HEK293 (cell line): ENCODE results near the gene SPTBN1.

ENCODE experiments used
- CTCF ChIA-PET: fragments of 350-600 bp; formaldehyde crosslinking; extraction: SDS; loops from one replicate; lab custom pipeline; 2021; ENCODE audit warnings: antibody characterized with exemption; lab: Yijun Ruan, JAX
- POLR2A ChIA-PET: fragments of 300-600 bp; formaldehyde crosslinking; extraction: SDS; loops from one replicate; lab custom pipeline; 2020; ENCODE audit warnings: antibody characterized with exemption, inconsistent platforms; lab: Yijun Ruan, JAX
- H3K27ac ChIP-seq: fragments of 200-500 bp; sonication (Bioruptor generic); 2 replicates; pipeline ENCODE4 v1.5.1; 2014; ENCODE audit warnings: low read depth, low read length, control low read depth, inconsistent platforms; ENCODE audit errors: extremely low read depth
- H3K36me3 ChIP-seq, 2 experiments: fragments of 200-500 bp in 1 of 2; sonication (Bioruptor generic) in 1 of 2; 1 replicate in 1 of 2; 2 replicates in 1 of 2; pipeline ENCODE4 v1.5.1; 2014 to 2017; ENCODE audit warnings: inconsistent platforms in 2 of 2, low read length in 2 of 2; ENCODE audit not compliant: control insufficient read depth in 2 of 2, insufficient read depth in 1 of 2
- H3K4me1 ChIP-seq: fragments of 200-500 bp; sonication (Bioruptor generic); 2 replicates; pipeline ENCODE4 v1.5.1; 2014; ENCODE audit warnings: mild to moderate bottlenecking, low read length, inconsistent platforms; ENCODE audit not compliant: control insufficient read depth, insufficient read depth
- H3K4me3 ChIP-seq: 2 replicates; pipeline ENCODE4 v1.5.1; 2011; ENCODE audit warnings: low read depth, mild to moderate bottlenecking, control low read depth, low read length, moderate library complexity
- H3K9me3 ChIP-seq: fragments of 200-500 bp; sonication (Bioruptor generic); 2 replicates; pipeline ENCODE4 v1.5.1; 2014; ENCODE audit warnings: low read depth, low read length, inconsistent platforms; ENCODE audit not compliant: control insufficient read depth, insufficient read depth
- KLF1 ChIP-seq: fragments of 450-650 bp; formaldehyde crosslinking; IDR thresholded peaks from 2 replicates; pipeline ENCODE4 v1.5.1; 2016; ENCODE audit warnings: missing biosample characterization, missing genetic modification characterization
- KLF7 ChIP-seq: fragments of 450-650 bp; formaldehyde crosslinking; IDR thresholded peaks from 2 replicates; pipeline ENCODE4 v1.5.1; 2016; ENCODE audit warnings: missing biosample characterization, missing genetic modification characterization, borderline replicate concordance
- ZBTB21 ChIP-seq: fragments of 450-650 bp; formaldehyde crosslinking; IDR thresholded peaks from 2 replicates; pipeline ENCODE4 v1.5.1; 2017; ENCODE audit warnings: missing biosample characterization, missing genetic modification characterization
- ZNF174 ChIP-seq: fragments of 450-650 bp; formaldehyde crosslinking; IDR thresholded peaks from 2 replicates; pipeline ENCODE4 v1.5.0; 2017; ENCODE audit warnings: missing biosample characterization, mild to moderate bottlenecking, missing genetic modification characterization
- ZNF184 ChIP-seq: fragments of 450-650 bp; IDR thresholded peaks from 2 replicates; pipeline ENCODE4 v1.5.1; 2018; ENCODE audit warnings: missing biosample characterization, mild to moderate bottlenecking, missing genetic modification characterization
- ZNF211 ChIP-seq: fragments of 450-650 bp; formaldehyde crosslinking; IDR thresholded peaks from 2 replicates; pipeline ENCODE4 v1.5.1; 2016; ENCODE audit warnings: low read depth, missing biosample characterization, missing genetic modification characterization
- ZNF248 ChIP-seq: fragments of 450-650 bp; formaldehyde crosslinking; IDR thresholded peaks from 2 replicates; pipeline ENCODE4 v1.5.1; 2017; ENCODE audit warnings: missing biosample characterization, missing genetic modification characterization
- ZNF404 ChIP-seq: fragments of 450-650 bp; formaldehyde crosslinking; IDR thresholded peaks from 2 replicates; pipeline ENCODE4 v1.5.1; 2017; ENCODE audit warnings: missing biosample characterization, missing genetic modification characterization
- ZNF423 ChIP-seq: fragments of 450-650 bp; formaldehyde crosslinking; IDR thresholded peaks from 2 replicates; pipeline ENCODE4 v1.5.1; 2016; ENCODE audit warnings: missing biosample characterization, missing genetic modification characterization
- ZNF473 ChIP-seq: fragments of 450-650 bp; formaldehyde crosslinking; IDR thresholded peaks from 2 replicates; pipeline ENCODE4 v1.5.1; 2017; ENCODE audit warnings: missing biosample characterization, missing genetic modification characterization
- ZNF549 ChIP-seq: fragments of 450-650 bp; IDR thresholded peaks from 2 replicates; pipeline ENCODE4 v1.5.1; 2018; ENCODE audit warnings: missing biosample characterization, missing genetic modification characterization, mild to moderate bottlenecking, inconsistent platforms, moderate library complexity
- ZNF777 ChIP-seq: fragments of 450-650 bp; formaldehyde crosslinking; IDR thresholded peaks from 2 replicates; pipeline ENCODE4 v1.5.1; 2017; ENCODE audit warnings: missing biosample characterization, missing genetic modification characterization, borderline replicate concordance
- ZNF785 ChIP-seq: fragments of 450-650 bp; formaldehyde crosslinking; IDR thresholded peaks from 2 replicates; pipeline ENCODE4 v1.5.1; 2016; ENCODE audit warnings: missing biosample characterization, missing genetic modification characterization
- ZSCAN16 ChIP-seq: fragments of 450-650 bp; formaldehyde crosslinking; IDR thresholded peaks from 2 replicates; pipeline ENCODE4 v1.5.1; 2016; ENCODE audit warnings: missing biosample characterization, missing genetic modification characterization
- TF ChIP-seq, protein P1 (sequence below): fragments of 450-650 bp; formaldehyde crosslinking; IDR thresholded peaks from 2 replicates; pipeline ENCODE4 v1.5.1; 2016; ENCODE audit warnings: missing biosample characterization, missing genetic modification characterization
- TF ChIP-seq, protein P2 (sequence below): fragments of 450-650 bp; IDR thresholded peaks from 2 replicates; pipeline ENCODE4 v1.5.1; 2018; ENCODE audit warnings: missing biosample characterization, missing genetic modification characterization
- TF ChIP-seq, protein P3 (sequence below): fragments of 450-650 bp; formaldehyde crosslinking; IDR thresholded peaks from 2 replicates; pipeline ENCODE4 v1.5.1; 2016; ENCODE audit warnings: missing biosample characterization, missing genetic modification characterization
- TF ChIP-seq, protein P4 (sequence below): fragments of 450-650 bp; formaldehyde crosslinking; IDR thresholded peaks from 2 replicates; pipeline ENCODE4 v1.5.1; 2016; ENCODE audit warnings: missing biosample characterization, missing genetic modification characterization, borderline replicate concordance
- TF ChIP-seq, protein P5 (sequence below): fragments of 450-650 bp; formaldehyde crosslinking; IDR thresholded peaks from 2 replicates; pipeline ENCODE4 v1.5.1; 2016; ENCODE audit warnings: missing biosample characterization, missing genetic modification characterization

Gene SPTBN1

DNA sequence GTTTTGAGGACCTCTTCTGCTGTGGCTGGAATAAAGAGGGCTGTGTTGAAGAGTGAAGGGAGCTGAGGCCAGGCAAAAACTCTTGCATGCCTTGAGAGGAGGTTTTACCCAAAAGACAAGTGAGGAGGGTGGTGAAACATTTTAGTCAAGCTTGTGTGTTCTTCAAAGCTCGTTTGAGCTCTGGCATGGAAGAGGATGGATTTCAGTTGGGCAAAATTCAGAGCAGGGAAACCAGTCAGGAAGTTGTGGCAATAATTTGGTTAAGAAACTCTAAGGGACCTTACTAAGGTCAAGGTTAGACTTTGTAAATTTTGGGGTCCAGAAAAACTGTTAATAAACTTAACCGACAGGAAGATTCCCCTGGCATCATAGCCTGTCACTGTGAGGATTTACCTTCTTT, 34.7 kb downstream of the SPTBN1 start:
- TF ChIP-seq ZNF211 (tag by site-specific recombination) = no peak
- TF ChIP-seq, protein P1, sequence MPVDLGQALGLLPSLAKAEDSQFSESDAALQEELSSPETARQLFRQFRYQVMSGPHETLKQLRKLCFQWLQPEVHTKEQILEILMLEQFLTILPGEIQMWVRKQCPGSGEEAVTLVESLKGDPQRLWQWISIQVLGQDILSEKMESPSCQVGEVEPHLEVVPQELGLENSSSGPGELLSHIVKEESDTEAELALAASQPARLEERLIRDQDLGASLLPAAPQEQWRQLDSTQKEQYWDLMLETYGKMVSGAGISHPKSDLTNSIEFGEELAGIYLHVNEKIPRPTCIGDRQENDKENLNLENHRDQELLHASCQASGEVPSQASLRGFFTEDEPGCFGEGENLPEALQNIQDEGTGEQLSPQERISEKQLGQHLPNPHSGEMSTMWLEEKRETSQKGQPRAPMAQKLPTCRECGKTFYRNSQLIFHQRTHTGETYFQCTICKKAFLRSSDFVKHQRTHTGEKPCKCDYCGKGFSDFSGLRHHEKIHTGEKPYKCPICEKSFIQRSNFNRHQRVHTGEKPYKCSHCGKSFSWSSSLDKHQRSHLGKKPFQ (tag by site-specific recombination) = no peak
- TF ChIP-seq, protein P2, sequence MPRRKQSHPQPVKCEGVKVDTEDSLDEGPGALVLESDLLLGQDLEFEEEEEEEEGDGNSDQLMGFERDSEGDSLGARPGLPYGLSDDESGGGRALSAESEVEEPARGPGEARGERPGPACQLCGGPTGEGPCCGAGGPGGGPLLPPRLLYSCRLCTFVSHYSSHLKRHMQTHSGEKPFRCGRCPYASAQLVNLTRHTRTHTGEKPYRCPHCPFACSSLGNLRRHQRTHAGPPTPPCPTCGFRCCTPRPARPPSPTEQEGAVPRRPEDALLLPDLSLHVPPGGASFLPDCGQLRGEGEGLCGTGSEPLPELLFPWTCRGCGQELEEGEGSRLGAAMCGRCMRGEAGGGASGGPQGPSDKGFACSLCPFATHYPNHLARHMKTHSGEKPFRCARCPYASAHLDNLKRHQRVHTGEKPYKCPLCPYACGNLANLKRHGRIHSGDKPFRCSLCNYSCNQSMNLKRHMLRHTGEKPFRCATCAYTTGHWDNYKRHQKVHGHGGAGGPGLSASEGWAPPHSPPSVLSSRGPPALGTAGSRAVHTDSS = no peak
- TF ChIP-seq ZNF174 = no peak
- no peak for TF ChIP-seq KLF1 (tag by site-specific recombination)
- TF ChIP-seq ZNF549 = no peak
- TF ChIP-seq, protein P3, sequence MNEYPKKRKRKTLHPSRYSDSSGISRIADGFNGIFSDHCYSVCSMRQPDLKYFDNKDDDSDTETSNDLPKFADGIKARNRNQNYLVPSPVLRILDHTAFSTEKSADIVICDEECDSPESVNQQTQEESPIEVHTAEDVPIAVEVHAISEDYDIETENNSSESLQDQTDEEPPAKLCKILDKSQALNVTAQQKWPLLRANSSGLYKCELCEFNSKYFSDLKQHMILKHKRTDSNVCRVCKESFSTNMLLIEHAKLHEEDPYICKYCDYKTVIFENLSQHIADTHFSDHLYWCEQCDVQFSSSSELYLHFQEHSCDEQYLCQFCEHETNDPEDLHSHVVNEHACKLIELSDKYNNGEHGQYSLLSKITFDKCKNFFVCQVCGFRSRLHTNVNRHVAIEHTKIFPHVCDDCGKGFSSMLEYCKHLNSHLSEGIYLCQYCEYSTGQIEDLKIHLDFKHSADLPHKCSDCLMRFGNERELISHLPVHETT = no peak
- TF ChIP-seq ZNF785 (tag by site-specific recombination) = no peak
- H3K4me1 ChIP-seq = peaks cover 9% of the 10 kb centered on the region
- no peak overlapping the region for H3K4me3 ChIP-seq
- H3K27ac ChIP-seq = no peak overlapping the region
- ChIA-PET CTCF (interaction anchor here (0.7 to 3.9 kb wide), 4 partner anchors 11 to 202 kb away, joined by 3 to 12 read pairs (median 5); no protein-coding TSS in a partner anchor), POLR2A (no interaction called here)
- H3K9me3 ChIP-seq = no peaks in the 10 kb centered on the region
- H3K36me3 ChIP-seq = no peaks in the 10 kb centered on the region; a peak in 1 of 3 replicates

DNA sequence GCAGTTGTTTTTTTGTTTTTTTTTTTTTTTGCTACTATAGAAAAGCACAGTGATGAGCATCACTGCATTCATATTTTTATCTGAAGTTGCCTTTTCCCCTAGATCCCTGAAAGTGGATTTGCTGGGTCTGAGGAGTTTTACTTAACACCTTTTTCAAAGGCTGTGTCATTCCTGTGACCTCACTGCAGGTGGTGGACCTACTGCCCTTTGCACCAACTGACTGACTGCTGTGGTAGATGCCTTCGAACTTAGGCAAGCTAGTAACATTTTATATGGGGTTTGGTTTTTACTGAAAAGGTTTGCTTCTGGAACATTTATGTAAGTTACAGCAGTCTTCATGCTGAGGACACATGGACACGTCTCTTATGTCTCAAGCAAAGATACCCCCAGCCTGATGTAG, 36.2 kb downstream of the SPTBN1 start:
- POLR2A ChIA-PET = interaction anchor here (0.7 kb wide), 1 partner anchor 67 kb away, joined by 10 read pairs; no protein-coding TSS in a partner anchor
- TF ChIP-seq KLF7 (no peak), ZBTB21 (tag by site-specific recombination) (no peak), ZNF423 (no peak), ZNF184 (no peak), ZNF248 (tag by site-specific recombination) (no peak), ZNF777 (tag by site-specific recombination) (no peak), ZSCAN16 (tag by site-specific recombination) (no peak), ZNF473 (tag by site-specific recombination) (no peak), ZNF404 (tag by site-specific recombination) (no peak)
- TF ChIP-seq, protein P2 = no peak
- TF ChIP-seq, protein P4, sequence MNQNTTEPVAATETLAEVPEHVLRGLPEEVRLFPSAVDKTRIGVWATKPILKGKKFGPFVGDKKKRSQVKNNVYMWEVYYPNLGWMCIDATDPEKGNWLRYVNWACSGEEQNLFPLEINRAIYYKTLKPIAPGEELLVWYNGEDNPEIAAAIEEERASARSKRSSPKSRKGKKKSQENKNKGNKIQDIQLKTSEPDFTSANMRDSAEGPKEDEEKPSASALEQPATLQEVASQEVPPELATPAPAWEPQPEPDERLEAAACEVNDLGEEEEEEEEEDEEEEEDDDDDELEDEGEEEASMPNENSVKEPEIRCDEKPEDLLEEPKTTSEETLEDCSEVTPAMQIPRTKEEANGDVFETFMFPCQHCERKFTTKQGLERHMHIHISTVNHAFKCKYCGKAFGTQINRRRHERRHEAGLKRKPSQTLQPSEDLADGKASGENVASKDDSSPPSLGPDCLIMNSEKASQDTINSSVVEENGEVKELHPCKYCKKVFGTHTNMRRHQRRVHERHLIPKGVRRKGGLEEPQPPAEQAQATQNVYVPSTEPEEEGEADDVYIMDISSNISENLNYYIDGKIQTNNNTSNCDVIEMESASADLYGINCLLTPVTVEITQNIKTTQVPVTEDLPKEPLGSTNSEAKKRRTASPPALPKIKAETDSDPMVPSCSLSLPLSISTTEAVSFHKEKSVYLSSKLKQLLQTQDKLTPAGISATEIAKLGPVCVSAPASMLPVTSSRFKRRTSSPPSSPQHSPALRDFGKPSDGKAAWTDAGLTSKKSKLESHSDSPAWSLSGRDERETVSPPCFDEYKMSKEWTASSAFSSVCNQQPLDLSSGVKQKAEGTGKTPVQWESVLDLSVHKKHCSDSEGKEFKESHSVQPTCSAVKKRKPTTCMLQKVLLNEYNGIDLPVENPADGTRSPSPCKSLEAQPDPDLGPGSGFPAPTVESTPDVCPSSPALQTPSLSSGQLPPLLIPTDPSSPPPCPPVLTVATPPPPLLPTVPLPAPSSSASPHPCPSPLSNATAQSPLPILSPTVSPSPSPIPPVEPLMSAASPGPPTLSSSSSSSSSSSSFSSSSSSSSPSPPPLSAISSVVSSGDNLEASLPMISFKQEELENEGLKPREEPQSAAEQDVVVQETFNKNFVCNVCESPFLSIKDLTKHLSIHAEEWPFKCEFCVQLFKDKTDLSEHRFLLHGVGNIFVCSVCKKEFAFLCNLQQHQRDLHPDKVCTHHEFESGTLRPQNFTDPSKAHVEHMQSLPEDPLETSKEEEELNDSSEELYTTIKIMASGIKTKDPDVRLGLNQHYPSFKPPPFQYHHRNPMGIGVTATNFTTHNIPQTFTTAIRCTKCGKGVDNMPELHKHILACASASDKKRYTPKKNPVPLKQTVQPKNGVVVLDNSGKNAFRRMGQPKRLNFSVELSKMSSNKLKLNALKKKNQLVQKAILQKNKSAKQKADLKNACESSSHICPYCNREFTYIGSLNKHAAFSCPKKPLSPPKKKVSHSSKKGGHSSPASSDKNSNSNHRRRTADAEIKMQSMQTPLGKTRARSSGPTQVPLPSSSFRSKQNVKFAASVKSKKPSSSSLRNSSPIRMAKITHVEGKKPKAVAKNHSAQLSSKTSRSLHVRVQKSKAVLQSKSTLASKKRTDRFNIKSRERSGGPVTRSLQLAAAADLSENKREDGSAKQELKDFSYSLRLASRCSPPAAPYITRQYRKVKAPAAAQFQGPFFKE (tag by site-specific recombination) = no peak
- TF ChIP-seq, protein P5, sequence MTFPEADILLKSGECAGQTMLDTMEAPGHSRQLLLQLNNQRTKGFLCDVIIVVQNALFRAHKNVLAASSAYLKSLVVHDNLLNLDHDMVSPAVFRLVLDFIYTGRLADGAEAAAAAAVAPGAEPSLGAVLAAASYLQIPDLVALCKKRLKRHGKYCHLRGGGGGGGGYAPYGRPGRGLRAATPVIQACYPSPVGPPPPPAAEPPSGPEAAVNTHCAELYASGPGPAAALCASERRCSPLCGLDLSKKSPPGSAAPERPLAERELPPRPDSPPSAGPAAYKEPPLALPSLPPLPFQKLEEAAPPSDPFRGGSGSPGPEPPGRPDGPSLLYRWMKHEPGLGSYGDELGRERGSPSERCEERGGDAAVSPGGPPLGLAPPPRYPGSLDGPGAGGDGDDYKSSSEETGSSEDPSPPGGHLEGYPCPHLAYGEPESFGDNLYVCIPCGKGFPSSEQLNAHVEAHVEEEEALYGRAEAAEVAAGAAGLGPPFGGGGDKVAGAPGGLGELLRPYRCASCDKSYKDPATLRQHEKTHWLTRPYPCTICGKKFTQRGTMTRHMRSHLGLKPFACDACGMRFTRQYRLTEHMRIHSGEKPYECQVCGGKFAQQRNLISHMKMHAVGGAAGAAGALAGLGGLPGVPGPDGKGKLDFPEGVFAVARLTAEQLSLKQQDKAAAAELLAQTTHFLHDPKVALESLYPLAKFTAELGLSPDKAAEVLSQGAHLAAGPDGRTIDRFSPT (tag by site-specific recombination) = no peak
- TF ChIP-seq, all 188 proteins: peak for 0
- no peak overlapping the region for H3K4me3 ChIP-seq
- no peak overlapping the region for H3K27ac ChIP-seq
- CTCF ChIA-PET = interaction anchor here (0.7 to 3.9 kb wide), 2 partner anchors 10 to 13 kb away, joined by 9 to 12 read pairs; no protein-coding TSS in a partner anchor
- no peaks in the 10 kb centered on the region for H3K9me3 ChIP-seq
- peaks cover 9% of the 10 kb centered on the region for H3K4me1 ChIP-seq
- H3K36me3 ChIP-seq = no peaks in the 10 kb centered on the region; a peak in 1 of 3 replicates
